OCI-LY3 (cell line): Measurements from ENCODE around the gene TNK2.
"Not testable (repeated sequence)": the region's sequence is repeated elsewhere in the genome, so short reads cannot be mapped to it uniquely, and the experiment has no call there.

Source experiments
- EZH2phosphoT487 ChIP-seq: fragments of 200-600 bp; shearing (Covaris generic); IDR thresholded peaks from 2 replicates; pipeline ENCODE4 v1.6.1; 2018; ENCODE audit warnings: antibody characterized with exemption, mixed run types, low read depth
- TF ChIP-seq, protein P1 (sequence below): fragments of 200-600, 300-600 bp; sonication (generic); IDR thresholded peaks from 2 replicates; pipeline ENCODE4 v1.5.1; 2014; ENCODE audit warnings: antibody characterized with exemption, low read length, low read depth

DNA sequence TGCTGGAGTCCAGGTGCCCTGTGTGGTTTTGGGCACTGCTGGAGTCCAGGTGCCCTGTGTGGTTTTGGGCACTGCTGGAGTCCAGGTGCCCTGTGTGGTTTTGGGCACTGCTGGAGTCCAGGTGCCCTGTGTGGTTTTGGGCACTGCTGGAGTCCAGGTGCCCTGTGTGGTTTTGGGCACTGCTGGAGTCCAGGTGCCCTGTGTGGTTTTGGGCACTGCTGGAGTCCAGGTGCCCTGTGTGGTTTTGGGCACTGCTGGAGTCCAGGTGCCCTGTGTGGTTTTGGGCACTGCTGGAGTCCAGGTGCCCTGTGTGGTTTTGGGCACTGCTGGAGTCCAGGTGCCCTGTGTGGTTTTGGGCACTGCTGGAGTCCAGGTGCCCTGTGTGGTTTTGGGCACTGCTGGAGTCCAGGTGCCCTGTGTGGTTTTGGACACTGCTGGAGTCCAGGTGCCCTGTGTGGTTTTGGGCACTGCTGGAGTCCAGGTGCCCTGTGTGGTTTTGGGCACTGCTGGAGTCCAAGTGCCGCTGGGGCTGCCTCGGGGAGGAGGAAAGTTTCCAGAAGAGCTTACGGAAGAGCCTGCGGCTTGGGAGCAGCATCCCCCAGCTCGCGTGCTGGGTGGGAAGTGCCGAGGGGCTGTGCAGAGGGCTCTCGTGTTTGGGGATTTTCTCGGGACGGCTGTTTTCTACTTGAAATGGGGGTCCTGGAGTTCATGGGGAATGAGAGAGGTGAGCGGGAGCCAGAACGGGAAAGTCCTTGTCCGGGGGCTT lies 83.7 kb downstream of the TNK2 start:
- TF ChIP-seq, protein P1, sequence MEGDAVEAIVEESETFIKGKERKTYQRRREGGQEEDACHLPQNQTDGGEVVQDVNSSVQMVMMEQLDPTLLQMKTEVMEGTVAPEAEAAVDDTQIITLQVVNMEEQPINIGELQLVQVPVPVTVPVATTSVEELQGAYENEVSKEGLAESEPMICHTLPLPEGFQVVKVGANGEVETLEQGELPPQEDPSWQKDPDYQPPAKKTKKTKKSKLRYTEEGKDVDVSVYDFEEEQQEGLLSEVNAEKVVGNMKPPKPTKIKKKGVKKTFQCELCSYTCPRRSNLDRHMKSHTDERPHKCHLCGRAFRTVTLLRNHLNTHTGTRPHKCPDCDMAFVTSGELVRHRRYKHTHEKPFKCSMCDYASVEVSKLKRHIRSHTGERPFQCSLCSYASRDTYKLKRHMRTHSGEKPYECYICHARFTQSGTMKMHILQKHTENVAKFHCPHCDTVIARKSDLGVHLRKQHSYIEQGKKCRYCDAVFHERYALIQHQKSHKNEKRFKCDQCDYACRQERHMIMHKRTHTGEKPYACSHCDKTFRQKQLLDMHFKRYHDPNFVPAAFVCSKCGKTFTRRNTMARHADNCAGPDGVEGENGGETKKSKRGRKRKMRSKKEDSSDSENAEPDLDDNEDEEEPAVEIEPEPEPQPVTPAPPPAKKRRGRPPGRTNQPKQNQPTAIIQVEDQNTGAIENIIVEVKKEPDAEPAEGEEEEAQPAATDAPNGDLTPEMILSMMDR = not testable (repeated sequence)
- not testable (repeated sequence) for TF ChIP-seq EZH2phosphoT487
